22Rv1 (cell line): ENCODE measurements around the gene NECTIN1.
A peak's percentile ranks its signal among the peaks of the same experiment; 100 is the strongest.
"Not testable (repeated sequence)": the region's sequence is repeated elsewhere in the genome, so short reads cannot be mapped to it uniquely, and the experiment has no call there.

ENCODE experiments used
- H3K27ac ChIP-seq: fragments of 450-650 bp; 2 replicates; pipeline ENCODE4 v1.5.1; 2017
- ZFX ChIP-seq: fragments of 450-650 bp; IDR thresholded peaks from 2 replicates; pipeline ENCODE4 v1.6.1; 2017; ENCODE audit warnings: antibody characterized with exemption, borderline replicate concordance
- TF ChIP-seq, protein P1 (sequence below): fragments of 450-650 bp; IDR thresholded peaks from 2 replicates; pipeline ENCODE4 v1.5.1; 2017; ENCODE audit warnings: mild to moderate bottlenecking

NECTIN1 gene

DNA sequence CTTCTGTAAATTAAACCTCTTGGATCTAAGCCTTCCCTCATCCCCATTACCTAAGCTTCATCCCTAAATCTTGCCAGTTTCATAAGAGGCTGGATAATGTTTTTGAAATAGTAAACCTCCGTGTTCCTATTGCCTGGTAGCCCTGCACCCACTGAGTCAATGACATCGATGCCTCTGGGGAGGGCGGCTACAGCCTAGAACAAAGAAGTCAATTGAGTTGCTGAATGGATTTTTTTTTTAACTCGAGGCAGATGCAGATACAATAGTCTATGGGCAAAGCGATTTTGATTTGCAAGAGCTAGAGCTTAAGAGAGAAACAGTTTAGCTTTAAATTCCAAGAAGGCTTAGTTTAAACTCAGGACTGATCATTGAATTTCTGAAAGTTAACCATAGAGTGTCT is 121.3 kb downstream of the NECTIN1 start:
- H3K27ac ChIP-seq, result no peak overlapping the region

DNA sequence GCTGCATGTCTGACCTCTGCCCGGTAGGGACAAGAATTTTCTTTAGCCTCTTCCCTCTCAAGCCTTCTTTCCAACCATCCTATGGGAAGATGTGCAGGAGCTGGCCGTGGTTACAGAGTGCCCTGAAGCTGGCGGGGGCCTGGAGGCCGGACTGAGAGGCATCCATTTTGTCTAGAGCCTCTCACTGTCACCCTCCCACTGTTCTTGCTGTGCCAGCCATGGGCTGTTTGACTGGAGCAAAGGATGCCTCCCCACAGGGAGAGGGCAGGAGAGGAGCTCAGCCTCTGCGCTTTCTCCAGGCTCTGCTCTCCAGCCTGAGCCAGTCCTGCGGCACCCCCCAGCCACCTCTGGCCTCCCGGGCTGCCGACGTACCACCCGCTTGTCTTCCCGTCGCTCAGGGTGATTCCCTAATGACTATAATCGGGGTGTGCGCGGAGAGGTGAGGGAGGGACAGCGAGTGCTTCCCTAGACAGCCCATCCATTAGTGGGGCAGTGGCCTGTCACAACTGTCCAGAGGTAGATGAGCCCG is 123.8 kb downstream of the NECTIN1 start:
- TF ChIP-seq, protein P1, sequence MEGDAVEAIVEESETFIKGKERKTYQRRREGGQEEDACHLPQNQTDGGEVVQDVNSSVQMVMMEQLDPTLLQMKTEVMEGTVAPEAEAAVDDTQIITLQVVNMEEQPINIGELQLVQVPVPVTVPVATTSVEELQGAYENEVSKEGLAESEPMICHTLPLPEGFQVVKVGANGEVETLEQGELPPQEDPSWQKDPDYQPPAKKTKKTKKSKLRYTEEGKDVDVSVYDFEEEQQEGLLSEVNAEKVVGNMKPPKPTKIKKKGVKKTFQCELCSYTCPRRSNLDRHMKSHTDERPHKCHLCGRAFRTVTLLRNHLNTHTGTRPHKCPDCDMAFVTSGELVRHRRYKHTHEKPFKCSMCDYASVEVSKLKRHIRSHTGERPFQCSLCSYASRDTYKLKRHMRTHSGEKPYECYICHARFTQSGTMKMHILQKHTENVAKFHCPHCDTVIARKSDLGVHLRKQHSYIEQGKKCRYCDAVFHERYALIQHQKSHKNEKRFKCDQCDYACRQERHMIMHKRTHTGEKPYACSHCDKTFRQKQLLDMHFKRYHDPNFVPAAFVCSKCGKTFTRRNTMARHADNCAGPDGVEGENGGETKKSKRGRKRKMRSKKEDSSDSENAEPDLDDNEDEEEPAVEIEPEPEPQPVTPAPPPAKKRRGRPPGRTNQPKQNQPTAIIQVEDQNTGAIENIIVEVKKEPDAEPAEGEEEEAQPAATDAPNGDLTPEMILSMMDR, result no peak
- TF ChIP-seq ZFX, result no peak
- no peak overlapping the region for H3K27ac ChIP-seq

More for the DNA sequence above, 121.3 kb downstream of the NECTIN1 start:
- TF ChIP-seq, protein P1, result no peak
- no peak for TF ChIP-seq ZFX

DNA sequence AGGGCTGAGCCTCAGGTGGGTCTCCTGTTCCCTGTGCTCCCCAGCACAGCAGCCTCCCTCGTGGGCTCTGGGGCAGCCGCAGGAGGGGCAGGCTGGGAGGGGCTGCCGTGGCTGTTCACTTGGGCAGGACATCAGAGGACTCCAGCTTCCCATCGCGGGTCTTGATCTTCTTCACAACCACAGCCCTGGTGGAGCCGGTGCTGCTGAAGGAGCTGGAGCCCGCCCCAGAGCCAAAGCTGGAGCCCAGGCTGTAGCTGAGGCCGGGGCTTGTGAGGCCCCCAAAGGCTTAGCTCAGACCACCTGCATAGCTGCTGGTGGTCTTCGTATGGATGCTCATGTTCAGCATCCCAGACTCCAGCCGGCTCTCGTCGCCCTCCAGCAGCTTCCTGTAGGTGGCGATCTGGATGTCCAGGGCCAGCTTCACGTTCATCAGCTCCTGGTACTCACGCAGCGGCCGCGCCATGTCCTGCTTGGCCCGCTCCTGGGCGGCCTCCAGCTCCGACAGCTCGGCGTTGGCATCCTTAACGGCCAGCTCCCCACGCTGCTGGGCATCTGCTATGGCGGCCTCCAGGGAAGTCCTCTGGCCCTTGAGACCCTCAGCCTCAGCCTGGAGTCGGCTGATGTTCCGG is 126.1 kb downstream of the NECTIN1 start:
- H3K27ac ChIP-seq, result no peak overlapping the region
- TF ChIP-seq, protein P1, result peak; percentile 54
- no peak for TF ChIP-seq ZFX

DNA sequence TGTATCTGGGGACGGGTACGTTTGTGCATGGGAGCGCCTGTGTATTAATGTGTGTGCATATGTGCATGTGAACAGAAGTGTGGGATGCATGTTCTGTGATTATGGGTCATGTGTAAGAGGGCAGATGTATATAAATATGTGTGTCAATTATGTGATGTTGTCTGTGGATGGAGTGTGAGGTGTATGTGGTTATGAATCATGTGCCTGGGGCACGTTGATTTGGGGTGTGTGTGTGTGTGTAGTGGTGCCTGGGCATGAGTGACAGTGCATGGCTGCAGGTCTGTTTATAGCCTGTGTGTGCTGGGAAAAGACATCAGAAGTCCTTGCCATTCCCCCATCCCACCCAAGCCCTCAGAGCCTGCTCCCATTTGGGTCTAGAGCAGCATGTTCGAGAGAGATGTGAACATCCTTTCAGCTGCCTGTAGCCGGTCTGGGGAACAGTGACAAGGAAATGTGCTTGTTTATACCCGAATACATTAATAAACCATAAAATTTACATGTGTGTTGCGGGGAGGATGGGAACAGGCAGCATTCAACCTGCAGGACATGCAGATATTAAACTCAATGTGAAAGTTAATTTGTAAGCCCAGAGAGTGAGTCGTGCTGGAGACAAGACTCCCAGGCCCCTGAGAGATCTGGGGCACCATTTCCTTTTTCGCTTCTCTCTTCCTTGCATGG is 129.0 kb downstream of the NECTIN1 start:
- no peak overlapping the region for H3K27ac ChIP-seq
- TF ChIP-seq, protein P1, result no peak
- no peak for TF ChIP-seq ZFX

DNA sequence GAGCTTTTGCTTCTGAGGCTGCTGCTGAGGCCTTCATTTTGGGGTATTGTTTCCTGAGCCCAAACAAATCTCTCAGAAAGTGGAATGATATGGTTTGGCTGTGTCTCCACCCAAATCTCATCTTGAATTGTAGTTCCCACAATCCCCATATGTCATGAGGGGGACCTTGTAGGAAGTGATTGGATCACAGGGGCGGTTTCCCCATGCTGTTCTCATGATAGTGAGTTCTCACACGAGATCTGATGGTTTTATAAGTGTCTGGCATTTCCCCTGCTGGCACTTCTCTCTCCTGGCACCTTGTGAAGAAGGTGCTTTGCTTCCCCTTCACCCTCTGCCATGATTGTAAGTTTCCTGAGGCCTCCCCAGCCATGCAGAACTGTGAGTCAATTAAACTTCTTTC is 133.1 kb downstream of the NECTIN1 start:
- H3K27ac ChIP-seq, result not testable (repeated sequence)

DNA sequence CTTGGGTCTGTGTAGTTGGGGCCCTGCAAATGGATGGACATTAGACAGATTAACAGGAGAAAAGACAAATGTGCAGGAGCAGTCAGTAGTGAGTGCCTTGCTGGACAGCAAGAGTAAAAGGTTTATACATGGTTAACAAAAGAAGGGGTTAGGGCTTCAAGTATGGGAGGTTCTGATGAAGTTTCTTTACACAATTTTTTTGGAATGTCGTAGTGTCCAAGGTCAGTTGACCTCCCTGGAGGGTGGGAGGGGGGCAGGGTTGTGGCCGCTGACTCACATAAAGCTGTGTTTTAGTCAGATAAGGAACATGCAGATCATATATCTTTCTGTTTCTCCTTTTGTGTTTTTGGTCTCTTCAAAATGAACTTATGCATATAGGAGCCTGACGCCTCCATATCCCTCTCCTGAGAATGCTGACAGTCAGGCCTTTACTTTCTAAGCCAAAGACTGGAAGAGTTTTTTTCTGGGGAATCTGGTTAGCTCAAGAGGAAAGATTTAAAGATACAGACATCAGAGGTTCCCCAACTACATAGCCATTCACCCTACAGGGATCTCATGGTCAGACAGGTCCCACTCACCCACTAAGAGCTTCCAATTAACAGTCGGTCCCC is 134.3 kb downstream of the NECTIN1 start:
- no peak overlapping the region for H3K27ac ChIP-seq
- TF ChIP-seq, protein P1, result no peak
- no peak for TF ChIP-seq ZFX

DNA sequence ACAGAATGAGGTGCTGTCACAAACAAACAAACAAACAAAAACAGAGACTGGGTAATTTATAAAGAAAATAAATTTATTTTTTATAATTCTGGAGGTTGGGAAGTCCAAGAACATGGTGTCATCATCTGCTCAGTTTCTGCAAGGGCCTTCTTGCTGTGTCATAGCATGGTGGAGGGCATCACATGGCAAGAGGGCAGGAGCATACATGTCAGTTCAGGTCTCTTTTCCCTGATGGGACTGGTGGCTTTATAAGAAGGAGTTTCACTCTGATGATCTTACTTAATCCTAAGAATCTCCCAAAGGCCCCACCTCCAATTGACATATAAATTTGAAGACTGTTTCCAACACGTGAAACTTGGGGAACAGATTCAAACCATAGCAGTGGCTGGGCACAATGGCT is 135.7 kb downstream of the NECTIN1 start:
- TF ChIP-seq ZFX, result no peak
- TF ChIP-seq, protein P1, result no peak

More for the DNA sequence above, 135.7 kb downstream of the NECTIN1 start:
- no peak overlapping the region for H3K27ac ChIP-seq
